DND-41 (cell line): ENCODE measurements around the gene ROGDI.

Experiments used
- CTCF ChIP-seq: IDR thresholded peaks from 2 replicates; pipeline ENCODE4 v1.5.1; 2012; ENCODE audit warnings: borderline replicate concordance, low read length, moderate library complexity, mild to moderate bottlenecking; ENCODE audit not compliant: poor library complexity, severe bottlenecking; ENCODE audit errors: extremely low read depth
- EZH2 ChIP-seq: IDR thresholded peaks from 3 replicates; pipeline ENCODE4 v1.6.1; 2012; ENCODE audit warnings: borderline replicate concordance, low read depth, mild to moderate bottlenecking, moderate library complexity, low read length, inconsistent platforms; ENCODE audit not compliant: severe bottlenecking

DNA sequence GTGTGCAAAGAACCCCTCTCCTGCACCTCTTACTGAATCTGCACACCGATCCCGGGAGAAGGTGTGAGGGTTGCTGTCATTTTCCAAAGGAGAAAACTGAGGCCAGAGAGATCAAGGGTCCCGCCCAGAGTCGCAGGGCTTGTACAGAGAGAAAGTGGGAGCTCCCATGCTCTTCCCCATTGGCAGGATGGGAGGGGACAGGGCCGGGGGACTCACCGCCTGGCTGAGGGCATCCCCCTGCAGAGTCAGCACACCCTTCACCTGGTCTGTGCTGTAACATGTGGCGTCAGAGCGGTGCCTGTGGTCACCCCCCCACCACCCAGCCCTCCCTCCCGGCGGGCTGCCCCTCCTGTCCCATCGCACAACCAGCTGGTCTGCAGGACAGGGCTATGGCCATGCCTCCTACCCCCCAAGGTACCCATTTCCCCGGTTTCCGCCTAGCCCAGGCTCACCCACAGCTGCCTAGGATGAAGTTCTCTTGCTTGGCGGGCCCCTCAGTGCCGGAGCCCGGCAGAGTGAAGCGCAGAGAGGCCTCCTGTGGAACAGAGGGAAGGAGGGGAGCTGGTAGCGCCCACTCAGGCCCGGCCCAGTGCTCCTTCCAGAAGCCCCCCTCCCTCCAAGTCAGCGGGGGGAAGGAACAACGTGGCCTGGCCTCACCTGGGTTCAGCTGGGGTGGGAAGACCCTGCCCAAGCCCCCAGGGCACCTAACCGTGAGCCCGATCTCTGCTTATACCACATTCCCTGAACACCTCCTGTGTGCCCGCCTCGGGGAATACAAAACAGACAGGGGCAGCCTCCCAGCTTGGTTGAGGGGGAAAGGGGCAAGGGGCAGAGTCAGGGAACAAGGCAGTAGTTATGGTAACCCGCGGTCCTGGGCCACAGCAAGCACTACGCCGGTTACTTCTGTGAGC is 1.1 kb downstream of the ROGDI start:
- TF ChIP-seq CTCF: no peak
- TF ChIP-seq EZH2: no peak
